Neural crest cell (in vitro differentiated cells): ENCODE results near the gene FBXO36. TPM values are rescaled to one million over a fixed set of nuclear protein-coding genes. Genes with fewer than 3 reads are reported as not detected.
"Not testable (repeated sequence)": the region's sequence is repeated elsewhere in the genome, so short reads cannot be mapped to it uniquely, and the experiment has no call there.

Source experiments
- DNase-seq: peaks from one replicate; pipeline ENCODE4 v3.0.0; 2021; ENCODE audit warnings: low read depth, mixed read lengths, low spot score
- H3K27ac Mint-ChIP-seq: one replicate; pipeline ENCODE4 v1.8.0; 2021; ENCODE audit warnings: mild to moderate bottlenecking, mixed read lengths; ENCODE audit not compliant: unreplicated experiment
- H3K27me3 Mint-ChIP-seq: 2 replicates; pipeline ENCODE4 v1.8.0; 2021; ENCODE audit warnings: low read depth, mild to moderate bottlenecking, mixed read lengths
- H3K36me3 Mint-ChIP-seq: 2 replicates; pipeline ENCODE4 v1.8.0; 2021; ENCODE audit warnings: low read depth, mild to moderate bottlenecking, mixed read lengths
- H3K4me1 Mint-ChIP-seq: 2 replicates; pipeline ENCODE4 v1.8.0; 2021; ENCODE audit warnings: mixed read lengths
- H3K4me3 Mint-ChIP-seq: one replicate; pipeline ENCODE4 v1.8.0; 2021; ENCODE audit warnings: mild to moderate bottlenecking, mixed read lengths
- H3K9me3 Mint-ChIP-seq: 2 replicates; pipeline ENCODE4 v1.8.0; 2021; ENCODE audit warnings: mixed read lengths
- total RNA-seq: library from RNA; stranded (reverse); gene quantifications from 2 replicates; pipeline ENCODE4 v1.2.1, GENCODE V29; 2021
- TF ChIP-seq, protein P1 (sequence below): fragments of 200-600 bp; sonication (generic); conservative IDR thresholded peaks from 2 replicates; pipeline ENCODE4 v1.5.0; 2021; ENCODE audit warnings: antibody characterized with exemption, mild to moderate bottlenecking

FBXO36 gene
- total RNA-seq, 1 donor from 2014 or later = 3.5 TPM

- H3K9me3 Mint-ChIP-seq = no peaks in the 10 kb centered on the region
These were observed 33.4 kb downstream of the FBXO36 start for GRCh38 chr2:229955663-229956062.

DNA sequence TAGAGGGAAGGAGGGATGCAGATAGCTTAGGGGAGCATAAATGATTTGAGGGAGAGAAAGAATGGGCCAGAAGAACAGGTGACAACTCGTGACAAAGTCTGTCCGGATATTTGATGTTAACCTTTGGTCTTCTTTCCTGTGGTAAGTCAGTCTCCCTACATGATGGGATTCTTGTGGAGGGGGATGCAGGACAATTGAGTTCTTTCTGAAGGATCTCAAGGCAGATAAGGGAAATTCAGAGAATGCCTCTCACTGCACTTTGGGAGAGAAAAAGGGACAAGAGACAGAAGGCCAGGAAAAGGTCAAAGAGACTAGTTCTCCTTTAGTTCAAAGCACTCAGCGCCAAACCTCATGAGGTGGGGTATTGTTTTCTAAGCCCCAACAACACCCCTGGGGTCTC is 34.2 kb downstream of the FBXO36 start:
- Mint-ChIP-seq H3K36me3 (no peaks in the 10 kb centered on the region), H3K4me3 (no peak overlapping the region), H3K27ac (no peak overlapping the region), H3K9me3 (no peaks in the 10 kb centered on the region), H3K27me3 (no peaks in the 10 kb centered on the region), H3K4me1 (peaks cover 13% of the 10 kb centered on the region)
- TF ChIP-seq, protein P1, sequence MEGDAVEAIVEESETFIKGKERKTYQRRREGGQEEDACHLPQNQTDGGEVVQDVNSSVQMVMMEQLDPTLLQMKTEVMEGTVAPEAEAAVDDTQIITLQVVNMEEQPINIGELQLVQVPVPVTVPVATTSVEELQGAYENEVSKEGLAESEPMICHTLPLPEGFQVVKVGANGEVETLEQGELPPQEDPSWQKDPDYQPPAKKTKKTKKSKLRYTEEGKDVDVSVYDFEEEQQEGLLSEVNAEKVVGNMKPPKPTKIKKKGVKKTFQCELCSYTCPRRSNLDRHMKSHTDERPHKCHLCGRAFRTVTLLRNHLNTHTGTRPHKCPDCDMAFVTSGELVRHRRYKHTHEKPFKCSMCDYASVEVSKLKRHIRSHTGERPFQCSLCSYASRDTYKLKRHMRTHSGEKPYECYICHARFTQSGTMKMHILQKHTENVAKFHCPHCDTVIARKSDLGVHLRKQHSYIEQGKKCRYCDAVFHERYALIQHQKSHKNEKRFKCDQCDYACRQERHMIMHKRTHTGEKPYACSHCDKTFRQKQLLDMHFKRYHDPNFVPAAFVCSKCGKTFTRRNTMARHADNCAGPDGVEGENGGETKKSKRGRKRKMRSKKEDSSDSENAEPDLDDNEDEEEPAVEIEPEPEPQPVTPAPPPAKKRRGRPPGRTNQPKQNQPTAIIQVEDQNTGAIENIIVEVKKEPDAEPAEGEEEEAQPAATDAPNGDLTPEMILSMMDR = no peak
- DNase-seq = no peak

More at GRCh38 chr2:229955663-229956062, 33.4 kb downstream of the FBXO36 start:
- H3K27me3 Mint-ChIP-seq = no peaks in the 10 kb centered on the region
- H3K36me3 Mint-ChIP-seq = no peaks in the 10 kb centered on the region
- peaks cover 13% of the 10 kb centered on the region for H3K4me1 Mint-ChIP-seq
- DNase-seq = no peak
- TF ChIP-seq, protein P1 = no peak
- no peak overlapping the region for H3K4me3 Mint-ChIP-seq
- no peak overlapping the region for H3K27ac Mint-ChIP-seq

DNA sequence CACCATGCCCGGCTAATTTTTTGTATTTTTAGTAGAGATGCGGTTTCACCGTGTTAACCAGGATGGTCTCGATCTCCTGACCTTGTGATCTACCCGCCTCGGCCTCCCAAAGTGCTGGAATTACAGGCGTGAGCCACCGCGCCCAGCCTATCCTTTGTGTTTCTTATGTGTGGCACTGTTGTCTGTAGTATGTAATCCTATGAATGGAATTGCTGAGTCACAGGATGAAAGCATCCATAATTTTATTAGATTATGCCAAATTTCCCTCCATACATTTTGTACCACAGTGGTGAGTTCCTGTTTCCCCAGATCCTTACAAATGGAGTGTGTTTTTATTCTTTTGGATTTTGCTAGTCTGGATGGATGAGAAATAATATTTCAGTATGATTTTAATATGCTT is 41.3 kb downstream of the FBXO36 start:
- H3K9me3 Mint-ChIP-seq, DNase-seq, H3K4me3 Mint-ChIP-seq, H3K27ac Mint-ChIP-seq, H3K36me3 Mint-ChIP-seq, H3K4me1 Mint-ChIP-seq, H3K27me3 Mint-ChIP-seq: not testable (repeated sequence)

DNA sequence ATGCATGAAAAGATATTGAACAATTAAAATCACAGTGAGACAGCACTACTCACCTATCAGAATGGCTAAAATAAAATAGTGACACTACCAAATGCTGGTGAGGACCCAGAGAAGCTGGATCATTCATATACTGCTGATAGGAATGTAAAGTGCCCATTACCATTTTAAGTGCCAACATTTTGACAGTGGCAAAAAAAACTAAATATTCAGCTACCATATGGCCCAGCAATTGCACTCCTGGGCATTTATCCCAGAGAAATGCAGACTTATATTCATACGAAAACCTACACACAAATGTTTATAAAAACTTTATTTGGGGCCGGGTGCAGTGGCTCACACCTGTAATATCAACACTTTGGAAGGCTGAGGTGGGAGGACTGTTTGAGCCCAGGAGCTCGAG is 47.6 kb downstream of the FBXO36 start:
- H3K27me3 Mint-ChIP-seq = no peaks in the 10 kb centered on the region

DNA sequence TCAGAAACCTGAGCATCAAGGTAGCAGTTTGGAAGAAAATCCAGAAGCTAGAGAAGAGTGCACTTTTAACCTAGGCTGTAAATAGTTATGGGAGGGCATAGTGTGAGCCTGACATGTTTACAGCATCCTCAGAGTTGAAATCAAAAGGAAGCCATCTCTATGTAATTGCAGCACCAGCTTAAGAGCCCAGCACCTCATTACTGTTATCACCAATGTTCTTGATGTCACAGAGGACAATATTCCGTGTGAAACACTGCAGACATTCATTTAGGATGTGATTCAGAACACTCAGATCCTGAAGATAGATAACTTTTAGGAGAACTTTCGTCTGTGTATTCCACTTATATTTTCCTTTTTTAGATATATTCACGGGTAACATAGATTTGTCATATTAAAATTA is 48.1 kb downstream of the FBXO36 start:
- H3K4me3 Mint-ChIP-seq = no peak overlapping the region
- H3K9me3 Mint-ChIP-seq = no peaks in the 10 kb centered on the region
- no peaks in the 10 kb centered on the region for H3K4me1 Mint-ChIP-seq
- no peak for DNase-seq
- TF ChIP-seq, protein P1 = no peak
- H3K27ac Mint-ChIP-seq = no peak overlapping the region
- H3K27me3 Mint-ChIP-seq = no peaks in the 10 kb centered on the region
- no peaks in the 10 kb centered on the region for H3K36me3 Mint-ChIP-seq

More for the DNA sequence above, 47.6 kb downstream of the FBXO36 start:
- H3K4me1 Mint-ChIP-seq = no peaks in the 10 kb centered on the region
- H3K27ac Mint-ChIP-seq = no peak overlapping the region
- no peak overlapping the region for H3K4me3 Mint-ChIP-seq
- no peak for DNase-seq
- TF ChIP-seq, protein P1 = no peak
- H3K9me3 Mint-ChIP-seq = no peaks in the 10 kb centered on the region
- no peaks in the 10 kb centered on the region for H3K36me3 Mint-ChIP-seq

- Mint-ChIP-seq H3K4me3 (no peak overlapping the region), H3K4me1 (no peaks in the 10 kb centered on the region)
- TF ChIP-seq, protein P1 = no peak
These were observed 49.0 kb downstream of the FBXO36 start for GRCh38 chr2:229971298-229971790.

More at GRCh38 chr2:229971298-229971790, 49.0 kb downstream of the FBXO36 start:
- Mint-ChIP-seq H3K9me3 (no peaks in the 10 kb centered on the region), H3K27me3 (no peaks in the 10 kb centered on the region), H3K36me3 (no peaks in the 10 kb centered on the region), H3K27ac (no peak overlapping the region)
- no peak for DNase-seq
